NT2/D1 (cell line): Measurements from ENCODE around the gene SHOC1.

Experiments used
- YY1 ChIP-seq: IDR thresholded peaks from 2 replicates; pipeline ENCODE4 v1.6.1; 2011; ENCODE audit not compliant: insufficient read length, insufficient read depth
- ZNF274 ChIP-seq: IDR thresholded peaks from 2 replicates; pipeline ENCODE4 v1.6.1; 2011; ENCODE audit warnings: mild to moderate bottlenecking, low read depth, low read length

DNA sequence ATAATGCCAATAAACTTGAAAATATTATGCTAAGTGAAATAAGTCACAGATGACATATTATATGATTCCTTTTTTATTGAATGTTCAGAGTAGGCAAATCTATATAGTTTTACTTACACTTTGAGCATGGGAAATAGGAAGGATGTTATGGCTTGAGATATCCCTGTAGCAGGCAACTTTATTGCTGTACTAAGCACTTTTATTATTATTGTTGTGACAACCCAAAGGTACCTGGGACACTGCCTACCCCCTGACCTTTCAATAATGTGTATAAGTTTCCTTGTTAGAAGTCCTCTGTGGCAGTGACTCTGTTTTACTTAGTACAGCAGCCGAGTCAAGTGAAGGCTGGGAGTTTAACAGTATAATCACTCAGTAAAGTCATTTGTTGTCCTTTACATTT lies 39.9 kb downstream of the SHOC1 start:
- TF ChIP-seq YY1: no peak
- TF ChIP-seq ZNF274: no peak
